SK-N-MC (cell line): Measurements from ENCODE around the gene SERPINA9.
"Not testable (repeated sequence)": the region's sequence is repeated elsewhere in the genome, so short reads cannot be mapped to it uniquely, and the experiment has no call there.

Source experiments
- DNase-seq: peaks from one replicate; pipeline ENCODE4 v3.0.0-alpha.2; 2011; ENCODE audit warnings: low read depth, low spot score
- H3K27ac ChIP-seq: fragments of 200-600 bp; sonication (generic); 2 replicates; pipeline ENCODE4 v1.5.1; 2016; ENCODE audit warnings: mixed run types
- H3K36me3 ChIP-seq: fragments of 200-600 bp; sonication (generic); 2 replicates; pipeline ENCODE4 v1.6.1; 2017; ENCODE audit warnings: antibody characterized with exemption, low read length, mixed read lengths; ENCODE audit not compliant: insufficient read depth
- H3K4me3 ChIP-seq: fragments of 200-600 bp; sonication (generic); 2 replicates; pipeline ENCODE4 v1.5.1; 2016
- H3K9ac ChIP-seq: fragments of 200-600 bp; sonication (generic); 2 replicates; pipeline ENCODE4 v1.8.0; 2017; ENCODE audit warnings: mixed run types, mixed read lengths; ENCODE audit not compliant: insufficient read length
- H3K9me3 ChIP-seq: fragments of 200-600 bp; sonication (generic); 2 replicates; pipeline ENCODE4 v1.6.1; 2017; ENCODE audit warnings: low read depth, mild to moderate bottlenecking, antibody characterized with exemption, low read length, moderate library complexity, mixed read lengths
- EZH2 ChIP-seq: fragments of 200-600 bp; sonication (generic); IDR thresholded peaks from one replicate; pipeline ENCODE4 v1.6.1; 2017; ENCODE audit warnings: antibody characterized with exemption
- FOXP2 ChIP-seq: optimal IDR thresholded peaks from 2 replicates; pipeline ENCODE3; 2011; ENCODE audit warnings: mild to moderate bottlenecking, moderate library complexity; ENCODE audit not compliant: insufficient read depth; ENCODE audit errors: extremely low read length, control extremely low read depth
- POLR2AphosphoS5 ChIP-seq: IDR thresholded peaks from 2 replicates; pipeline ENCODE4 v1.6.1; 2012; ENCODE audit warnings: mild to moderate bottlenecking, low read depth, low read length, borderline replicate concordance

Gene SERPINA9

GRCh38 chr14:94494085-94494484, 18.1 kb upstream of the SERPINA9 start:
- TF ChIP-seq POLR2AphosphoS5 (no peak), FOXP2 (no peak), EZH2 (no peak)
- Histone ChIP-seq H3K36me3 (no peaks in the 10 kb centered on the region), H3K9me3 (no peaks in the 10 kb centered on the region), H3K4me3 (no peak overlapping the region), H3K9ac (no peak overlapping the region), H3K27ac (no peak overlapping the region)
- DNase-seq = no peak

DNA sequence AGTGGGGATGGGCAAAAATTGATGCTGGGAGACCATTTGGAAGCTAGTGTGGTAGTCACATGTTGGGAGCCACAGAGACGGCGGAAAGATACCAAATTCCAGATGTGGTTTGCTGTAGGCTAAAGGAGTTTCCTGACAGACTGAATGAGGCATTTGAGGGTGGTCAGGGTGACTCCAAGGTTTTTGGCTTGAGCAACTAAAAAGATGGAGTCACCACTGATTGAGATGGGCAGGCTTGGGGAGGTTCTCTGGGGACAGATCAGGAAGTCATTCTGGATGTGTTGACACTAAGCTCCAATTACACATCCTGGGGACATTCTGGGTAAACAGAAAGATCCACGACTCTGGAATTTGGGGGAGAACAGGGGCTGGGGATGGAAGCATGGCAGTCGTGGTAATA, 15.5 kb upstream of the SERPINA9 start:
- TF ChIP-seq POLR2AphosphoS5 = no peak
- TF ChIP-seq EZH2 = no peak
- TF ChIP-seq FOXP2 = no peak
- DNase-seq = no peak
- no peak overlapping the region for H3K4me3 ChIP-seq

GRCh38 chr14:94489336-94489735, 13.3 kb upstream of the SERPINA9 start:
- no peak for DNase-seq
- H3K4me3 ChIP-seq = no peak overlapping the region
- H3K9ac ChIP-seq = no peak overlapping the region
- H3K27ac ChIP-seq = no peak overlapping the region
- no peaks in the 10 kb centered on the region for H3K9me3 ChIP-seq
- H3K36me3 ChIP-seq = no peaks in the 10 kb centered on the region
- TF ChIP-seq EZH2 (no peak), POLR2AphosphoS5 (no peak), FOXP2 (no peak)

More for the DNA sequence above, 15.5 kb upstream of the SERPINA9 start:
- Histone ChIP-seq H3K27ac (no peak overlapping the region), H3K9ac (no peak overlapping the region), H3K36me3 (no peaks in the 10 kb centered on the region), H3K9me3 (no peaks in the 10 kb centered on the region)

- no peaks in the 10 kb centered on the region for H3K9me3 ChIP-seq
- TF ChIP-seq EZH2 (no peak), FOXP2 (no peak), POLR2AphosphoS5 (no peak)
These were observed 10.9 kb upstream of the SERPINA9 start for GRCh38 chr14:94486883-94487282.

DNA sequence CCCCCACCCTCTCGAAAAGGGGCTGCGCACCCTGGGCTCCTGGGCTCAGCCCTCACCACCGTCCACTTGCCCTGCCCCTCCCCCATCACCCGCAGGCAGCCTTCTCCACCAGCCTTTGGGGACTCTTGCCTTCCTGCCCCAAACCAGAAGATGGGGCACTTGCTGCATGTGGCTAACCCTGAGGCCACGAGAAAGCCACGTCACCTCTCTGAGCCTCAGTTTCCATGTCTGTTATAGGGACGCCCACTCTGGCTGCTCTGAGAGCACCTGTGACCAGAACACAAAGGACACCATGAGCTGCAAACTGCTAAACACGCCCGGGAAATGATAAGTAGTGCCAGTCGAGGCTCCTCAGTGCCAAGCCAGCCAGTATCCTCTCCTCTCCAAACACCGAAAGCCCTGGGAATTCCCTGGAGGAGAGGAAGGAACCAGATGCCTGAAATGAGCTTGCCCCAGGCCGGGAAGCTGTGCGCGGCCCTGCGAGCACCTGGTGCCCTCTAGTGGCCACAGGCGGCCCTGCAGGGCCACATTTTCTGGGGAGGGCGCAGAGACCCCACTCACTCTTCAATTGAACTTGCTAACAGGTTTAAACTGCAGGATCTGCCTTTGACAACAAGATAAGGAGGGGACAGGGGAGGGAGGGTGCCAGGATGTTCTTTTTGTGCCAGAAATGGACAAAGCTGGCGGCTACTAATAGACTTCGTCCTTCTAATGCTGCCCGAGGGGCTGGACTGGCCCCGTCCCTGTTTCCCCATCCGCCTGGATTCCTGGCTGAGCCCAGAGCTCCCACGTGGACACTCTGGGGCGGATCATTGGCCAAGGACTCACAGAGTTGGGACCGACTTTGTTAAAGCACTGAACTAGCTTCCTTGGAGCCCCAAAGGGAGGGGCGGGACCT, 10.2 kb upstream of the SERPINA9 start:
- TF ChIP-seq POLR2AphosphoS5 = no peak
- no peak for TF ChIP-seq FOXP2
- TF ChIP-seq EZH2 = no peak
- H3K36me3 ChIP-seq = no peaks in the 10 kb centered on the region
- no peak for DNase-seq
- no peak overlapping the region for H3K9ac ChIP-seq
- peak overlapping the region; percentile 7; the same call in 1 of the 2 replicates for H3K4me3 ChIP-seq
- no peaks in the 10 kb centered on the region for H3K9me3 ChIP-seq
- H3K27ac ChIP-seq = no peak overlapping the region

More at GRCh38 chr14:94486883-94487282, 10.9 kb upstream of the SERPINA9 start:
- no peak overlapping the region for H3K27ac ChIP-seq
- no peak overlapping the region for H3K4me3 ChIP-seq
- no peaks in the 10 kb centered on the region for H3K36me3 ChIP-seq
- no peak overlapping the region for H3K9ac ChIP-seq
- DNase-seq = no peak

DNA sequence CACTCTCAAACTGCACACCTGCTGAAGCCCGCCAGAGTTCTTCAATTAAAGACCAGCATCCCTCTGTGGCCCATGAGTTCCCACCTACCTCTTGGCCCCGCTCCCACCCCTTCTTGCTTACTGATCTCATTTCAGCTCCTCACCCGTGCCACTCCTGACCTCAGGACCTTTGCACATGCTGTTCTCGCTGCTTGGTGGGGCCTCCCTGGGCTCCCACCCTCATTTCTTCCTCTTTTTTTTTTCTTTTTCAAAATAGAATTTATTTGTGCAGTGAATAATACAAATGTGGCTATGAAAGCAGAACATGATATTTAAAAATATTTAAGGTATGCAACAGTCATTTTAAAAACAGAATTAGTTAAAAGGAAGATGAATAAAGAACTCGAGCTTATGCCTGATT, 8.5 kb upstream of the SERPINA9 start:
- Histone ChIP-seq H3K27ac (no peak overlapping the region), H3K9ac (no peak overlapping the region), H3K9me3 (no peaks in the 10 kb centered on the region), H3K4me3 (no peak overlapping the region), H3K36me3 (no peaks in the 10 kb centered on the region)
- no peak for DNase-seq
- TF ChIP-seq EZH2 (no peak), FOXP2 (no peak), POLR2AphosphoS5 (no peak)

DNA sequence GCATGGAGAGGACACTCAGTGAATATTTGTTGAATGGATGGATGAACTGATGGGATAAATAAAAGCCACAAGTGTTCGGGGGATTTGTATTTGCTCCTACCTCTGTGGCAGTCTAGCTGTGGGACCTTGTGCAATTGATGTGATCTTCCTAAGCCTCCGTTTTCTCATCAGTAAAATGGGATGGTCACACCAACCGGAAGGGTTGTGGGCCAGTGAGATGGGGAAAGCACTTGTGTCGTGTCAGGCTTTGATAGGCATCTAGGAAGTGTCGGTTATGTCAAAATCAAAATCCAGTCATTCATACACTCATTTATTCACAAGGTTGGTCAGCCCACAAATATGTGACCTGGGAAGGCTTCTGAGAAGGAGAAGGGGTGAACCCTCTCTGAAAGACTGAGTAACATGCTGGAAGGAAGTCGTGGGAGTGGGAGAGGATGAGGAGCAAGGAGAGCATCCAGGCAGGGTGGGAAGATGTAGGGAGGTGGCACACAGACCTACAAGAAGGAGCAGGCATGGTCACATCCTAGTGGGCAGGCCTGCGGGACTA, 7.8 kb upstream of the SERPINA9 start:
- Histone ChIP-seq H3K4me3 (no peak overlapping the region), H3K36me3 (no peaks in the 10 kb centered on the region), H3K9me3 (no peaks in the 10 kb centered on the region), H3K9ac (no peak overlapping the region), H3K27ac (no peak overlapping the region)
- no peak for DNase-seq
- no peak for TF ChIP-seq POLR2AphosphoS5
- TF ChIP-seq EZH2 = no peak
- TF ChIP-seq FOXP2 = no peak

DNA sequence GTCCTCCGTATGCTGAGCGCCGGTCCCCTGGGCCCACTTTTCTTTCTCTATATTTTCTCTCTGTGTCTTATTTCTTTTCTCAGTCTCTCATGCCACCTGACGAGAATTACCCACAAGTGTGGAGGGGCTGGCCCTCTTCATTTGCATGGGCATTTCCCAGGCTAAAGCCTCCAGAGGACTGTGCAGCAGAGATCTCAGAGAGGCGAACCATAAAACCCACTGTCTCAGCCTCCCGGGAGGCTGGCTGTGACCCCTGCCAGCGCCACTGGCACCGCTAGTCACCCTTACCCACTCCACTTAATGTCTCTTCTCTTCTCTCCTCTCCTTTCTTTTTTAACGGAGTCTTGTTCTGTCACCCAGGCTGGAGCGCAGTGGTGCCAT, 7.1 kb upstream of the SERPINA9 start:
- H3K9me3 ChIP-seq = no peaks in the 10 kb centered on the region
- no peak overlapping the region for H3K27ac ChIP-seq
- no peak overlapping the region for H3K4me3 ChIP-seq
- no peak for DNase-seq
- TF ChIP-seq FOXP2 (no peak), EZH2 (no peak), POLR2AphosphoS5 (no peak)
- no peaks in the 10 kb centered on the region for H3K36me3 ChIP-seq
- H3K9ac ChIP-seq = no peak overlapping the region

DNA sequence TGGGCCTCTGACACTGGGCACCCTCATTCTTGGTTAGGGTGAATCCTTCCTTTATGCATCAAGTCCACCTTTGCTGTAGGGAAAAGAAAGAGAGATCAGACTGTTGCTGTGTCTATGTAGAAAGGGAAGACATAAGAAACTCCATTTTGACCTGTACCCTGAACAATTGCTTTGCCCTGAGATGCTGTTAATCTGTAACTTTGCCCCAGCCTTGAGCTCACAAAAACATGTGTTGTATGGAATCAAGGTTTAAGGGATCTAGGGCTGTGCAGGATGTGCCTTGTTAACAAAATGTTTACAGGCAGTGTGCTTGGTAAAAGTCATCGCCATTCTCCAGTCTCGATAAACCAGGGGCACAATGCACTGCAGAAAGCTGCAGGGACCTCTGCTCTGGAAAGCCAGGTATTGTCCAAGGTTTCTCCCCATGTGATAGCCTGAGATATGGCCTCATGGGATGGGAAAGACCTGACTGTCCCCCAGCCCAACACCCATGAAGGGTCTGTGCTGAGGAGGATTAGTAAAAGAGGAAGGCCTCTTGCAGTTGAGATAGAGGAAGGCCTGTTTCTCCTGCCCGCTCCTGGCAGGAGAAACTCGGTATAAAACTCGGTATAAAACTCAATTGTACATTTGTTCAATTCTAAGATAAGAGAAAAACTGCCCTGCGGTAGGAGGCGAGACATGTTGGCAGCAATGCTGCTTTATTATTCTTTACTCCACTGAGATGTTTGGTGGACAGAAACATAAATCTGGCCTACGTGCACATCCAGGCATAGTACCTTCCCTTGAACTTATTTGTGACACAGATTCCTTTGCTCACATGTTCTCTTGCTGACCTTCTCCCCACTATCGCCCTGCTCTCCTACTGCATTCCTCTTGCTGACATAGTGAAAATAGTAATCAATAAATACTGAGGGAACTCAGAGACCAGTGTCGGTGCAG, 6.4 kb upstream of the SERPINA9 start:
- H3K4me3 ChIP-seq, H3K9me3 ChIP-seq, H3K9ac ChIP-seq, H3K36me3 ChIP-seq, DNase-seq, H3K27ac ChIP-seq: not testable (repeated sequence)
